Measurements from ENCODE around the gene DHTKD1.

- TF ChIP-seq ZNF350 (tag by site-specific recombination; IDR thresholded peaks at IDR 0.05), result no peak
- TF ChIP-seq CTCF (tag by site-specific recombination; IDR thresholded peaks at IDR 0.05), result no peak
- no peak for TF ChIP-seq ZNF785 (tag by site-specific recombination; IDR thresholded peaks at IDR 0.05)
- TF ChIP-seq HOXD13 (CRISPR knock-in tag; IDR thresholded peaks at IDR 0.05; ENCODE audit: borderline replicate concordance), result no peak
- TF ChIP-seq ZBTB6 (tag by site-specific recombination; IDR thresholded peaks at IDR 0.05), result no peak
- TF ChIP-seq ZBTB10 (tag by site-specific recombination; IDR thresholded peaks at IDR 0.05), result no peak
- TF ChIP-seq ZNF488 (tag by site-specific recombination; IDR thresholded peaks at IDR 0.05), result no peak
- TF ChIP-seq ZFP3 (tag by site-specific recombination; IDR thresholded peaks at IDR 0.05; ENCODE audit: low read depth), result no peak
- no peak for TF ChIP-seq ZNF18 (tag by site-specific recombination; IDR thresholded peaks at IDR 0.05)
- TF ChIP-seq ZNF416 (tag by site-specific recombination; IDR thresholded peaks at IDR 0.05), result no peak
- no peak for TF ChIP-seq ZSCAN18 (tag by site-specific recombination; IDR thresholded peaks at IDR 0.05)
- TF ChIP-seq ZNF146 (tag by site-specific recombination; IDR thresholded peaks at IDR 0.05), result no peak
- TF ChIP-seq ZNF394 (tag by site-specific recombination; IDR thresholded peaks at IDR 0.05; ENCODE audit: borderline replicate concordance), result no peak
- TF ChIP-seq BCL11A (tag by site-specific recombination; IDR thresholded peaks at IDR 0.05; ENCODE audit: low read depth), result no peak
Measured at GRCh38 chr10:12164085-12164484, 95.3 kb downstream of the DHTKD1 start.
